ENCODE results near the gene OBI1.

Gene OBI1

GRCh38 chr13:78566631-78567030 is 92.3 kb downstream of the OBI1 start:
- DNase-seq: no peak

Data from NCI-H2029 treated with DMSO at 0.1 percent for 48 hours (cell line).